ENCODE data around the gene FOXR1. TPM values are rescaled to one million over a fixed set of nuclear protein-coding genes. Genes with fewer than 3 reads are reported as not detected.

The FOXR1 gene
- total RNA-seq, 1 experiment from 2014 or later: not detected

DNA sequence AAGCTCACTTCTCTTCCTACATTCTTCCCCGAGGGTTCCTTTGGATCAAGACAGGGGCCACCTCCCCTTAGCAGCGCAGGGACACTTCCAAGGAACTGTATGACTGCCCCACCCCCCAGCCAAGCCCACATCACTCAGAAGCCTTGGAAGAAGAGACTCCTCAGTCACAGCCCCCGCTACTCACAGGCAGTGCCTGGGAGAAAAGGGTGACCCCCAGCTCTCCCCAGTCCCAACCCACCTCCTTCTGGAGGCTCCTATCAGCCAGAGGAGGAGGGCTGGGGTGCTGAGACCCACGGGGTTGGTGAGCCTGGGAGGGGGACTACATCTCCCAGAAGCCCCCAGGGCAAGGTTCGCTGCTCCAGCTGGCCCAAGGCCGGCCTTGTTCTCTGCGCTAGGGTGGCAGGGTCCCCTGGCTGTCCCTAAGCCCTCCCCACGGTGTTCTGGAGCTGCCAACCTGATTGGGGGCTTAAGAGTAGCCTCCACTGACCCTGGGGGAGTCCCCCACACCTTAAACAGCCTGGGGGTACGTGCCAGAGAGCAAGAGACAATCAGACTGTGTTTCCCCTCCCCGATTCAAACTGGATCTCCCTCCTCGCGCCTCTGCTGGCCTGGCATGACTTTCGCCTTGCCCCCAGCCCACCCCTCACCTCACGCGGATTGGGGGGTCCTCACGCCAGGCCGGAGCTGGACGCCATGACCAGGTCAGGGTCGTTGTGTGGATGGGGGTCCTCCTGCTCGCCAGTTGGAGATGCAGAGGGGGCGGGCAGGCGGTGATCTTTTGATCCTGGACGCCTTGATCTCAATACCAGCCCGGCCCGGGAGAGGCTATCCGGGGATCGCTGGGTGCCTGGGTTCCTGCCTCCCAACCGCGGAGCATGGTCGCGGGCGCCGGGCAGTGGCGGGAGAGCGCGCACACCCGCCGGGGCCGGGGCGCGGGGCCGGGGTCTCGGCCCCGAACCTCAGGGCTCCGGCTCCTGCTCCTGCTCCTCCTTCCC lies 46.7 kb upstream of the FOXR1 start:
- Mint-ChIP-seq H3K27ac (no peak overlapping the region), H3K9me3 (no peaks in the 10 kb centered on the region), H3K27me3 (ENCODE audit: low read depth) (peaks cover 13% of the 10 kb centered on the region), H3K4me1 (peaks cover 61% of the 10 kb centered on the region), H3K4me3 (peak overlapping the region; percentile 84), H3K36me3 (no peaks in the 10 kb centered on the region)
- ATAC-seq (peak; percentile 11), DNase-seq (ENCODE audit: low spot score) (peak; percentile 71)
- TF ChIP-seq, protein P1, sequence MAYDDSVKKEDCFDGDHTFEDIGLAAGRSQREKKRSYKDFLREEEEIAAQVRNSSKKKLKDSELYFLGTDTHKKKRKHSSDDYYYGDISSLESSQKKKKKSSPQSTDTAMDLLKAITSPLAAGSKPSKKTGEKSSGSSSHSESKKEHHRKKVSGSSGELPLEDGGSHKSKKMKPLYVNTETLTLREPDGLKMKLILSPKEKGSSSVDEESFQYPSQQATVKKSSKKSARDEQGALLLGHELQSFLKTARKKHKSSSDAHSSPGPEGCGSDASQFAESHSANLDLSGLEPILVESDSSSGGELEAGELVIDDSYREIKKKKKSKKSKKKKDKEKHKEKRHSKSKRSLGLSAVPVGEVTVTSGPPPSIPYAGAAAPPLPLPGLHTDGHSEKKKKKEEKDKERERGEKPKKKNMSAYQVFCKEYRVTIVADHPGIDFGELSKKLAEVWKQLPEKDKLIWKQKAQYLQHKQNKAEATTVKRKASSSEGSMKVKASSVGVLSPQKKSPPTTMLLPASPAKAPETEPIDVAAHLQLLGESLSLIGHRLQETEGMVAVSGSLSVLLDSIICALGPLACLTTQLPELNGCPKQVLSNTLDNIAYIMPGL (CRISPR knock-in tag; IDR thresholded peaks at IDR 0.05): peak; percentile 67
- TF ChIP-seq KAT7 (CRISPR knock-in tag; IDR thresholded peaks at IDR 0.05; ENCODE audit: borderline replicate concordance): 0 out of 2 replicates have a peak, but pooled peaks have one; percentile 17
- no peak for TF ChIP-seq TEAD1 (CRISPR knock-in tag; IDR thresholded peaks at IDR 0.05)
- TF ChIP-seq, protein P2, sequence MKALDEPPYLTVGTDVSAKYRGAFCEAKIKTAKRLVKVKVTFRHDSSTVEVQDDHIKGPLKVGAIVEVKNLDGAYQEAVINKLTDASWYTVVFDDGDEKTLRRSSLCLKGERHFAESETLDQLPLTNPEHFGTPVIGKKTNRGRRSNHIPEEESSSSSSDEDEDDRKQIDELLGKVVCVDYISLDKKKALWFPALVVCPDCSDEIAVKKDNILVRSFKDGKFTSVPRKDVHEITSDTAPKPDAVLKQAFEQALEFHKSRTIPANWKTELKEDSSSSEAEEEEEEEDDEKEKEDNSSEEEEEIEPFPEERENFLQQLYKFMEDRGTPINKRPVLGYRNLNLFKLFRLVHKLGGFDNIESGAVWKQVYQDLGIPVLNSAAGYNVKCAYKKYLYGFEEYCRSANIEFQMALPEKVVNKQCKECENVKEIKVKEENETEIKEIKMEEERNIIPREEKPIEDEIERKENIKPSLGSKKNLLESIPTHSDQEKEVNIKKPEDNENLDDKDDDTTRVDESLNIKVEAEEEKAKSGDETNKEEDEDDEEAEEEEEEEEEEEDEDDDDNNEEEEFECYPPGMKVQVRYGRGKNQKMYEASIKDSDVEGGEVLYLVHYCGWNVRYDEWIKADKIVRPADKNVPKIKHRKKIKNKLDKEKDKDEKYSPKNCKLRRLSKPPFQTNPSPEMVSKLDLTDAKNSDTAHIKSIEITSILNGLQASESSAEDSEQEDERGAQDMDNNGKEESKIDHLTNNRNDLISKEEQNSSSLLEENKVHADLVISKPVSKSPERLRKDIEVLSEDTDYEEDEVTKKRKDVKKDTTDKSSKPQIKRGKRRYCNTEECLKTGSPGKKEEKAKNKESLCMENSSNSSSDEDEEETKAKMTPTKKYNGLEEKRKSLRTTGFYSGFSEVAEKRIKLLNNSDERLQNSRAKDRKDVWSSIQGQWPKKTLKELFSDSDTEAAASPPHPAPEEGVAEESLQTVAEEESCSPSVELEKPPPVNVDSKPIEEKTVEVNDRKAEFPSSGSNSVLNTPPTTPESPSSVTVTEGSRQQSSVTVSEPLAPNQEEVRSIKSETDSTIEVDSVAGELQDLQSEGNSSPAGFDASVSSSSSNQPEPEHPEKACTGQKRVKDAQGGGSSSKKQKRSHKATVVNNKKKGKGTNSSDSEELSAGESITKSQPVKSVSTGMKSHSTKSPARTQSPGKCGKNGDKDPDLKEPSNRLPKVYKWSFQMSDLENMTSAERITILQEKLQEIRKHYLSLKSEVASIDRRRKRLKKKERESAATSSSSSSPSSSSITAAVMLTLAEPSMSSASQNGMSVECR (CRISPR knock-in tag; IDR thresholded peaks at IDR 0.05; ENCODE audit: borderline replicate concordance): peak; percentile 63; the same call in 1 of the 2 replicates
- peak; percentile 75; the same call in 1 of the 2 replicates for TF ChIP-seq ETV6 (CRISPR knock-in tag; IDR thresholded peaks at IDR 0.05)
- CTCF ChIA-PET: interaction anchor here (0.6 to 1.4 kb wide), 9 partner anchors 8 to 281 kb away, joined by 3 to 12 read pairs (median 4); partner anchors contain the start of genes CBL and DDX6
- POLR2A ChIA-PET: interaction anchor here (1.0 kb wide), 2 partner anchors 8 to 132 kb away, joined by 5 read pairs; no protein-coding TSS in a partner anchor

DNA sequence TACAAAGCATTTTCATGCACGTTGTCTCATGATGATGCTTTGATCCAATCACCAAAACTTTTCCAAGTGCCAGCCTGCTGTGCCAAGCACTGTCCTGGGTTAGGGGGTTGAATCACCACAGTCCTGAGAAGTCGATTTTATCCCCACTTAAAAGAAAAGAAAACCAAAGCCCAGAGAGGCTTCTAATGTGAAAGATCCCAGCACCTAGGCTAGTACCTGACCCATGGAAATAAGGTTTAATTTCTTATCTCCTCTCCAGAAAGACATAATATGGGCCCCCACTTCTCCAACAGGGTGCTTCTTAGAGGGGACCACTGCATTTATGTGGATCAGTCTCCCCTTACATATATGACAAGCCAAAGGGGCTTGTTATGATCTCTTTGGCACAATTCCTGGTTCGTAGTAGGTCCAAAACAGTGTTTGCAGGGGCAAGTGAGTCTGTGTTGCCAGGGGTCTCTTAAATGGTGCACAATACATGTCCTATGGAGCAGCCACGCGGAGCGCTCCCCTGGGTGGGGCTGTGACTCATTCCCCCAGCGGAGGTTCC lies 43.9 kb upstream of the FOXR1 start:
- ChIA-PET POLR2A (interaction anchor here (1.6 to 3.8 kb wide), 2 partner anchors 17 to 135 kb away, joined by 7 to 76 read pairs; no protein-coding TSS in a partner anchor), CTCF (interaction anchor here (0.6 to 3.8 kb wide), 12 partner anchors 11 to 238 kb away, joined by 3 to 34 read pairs (median 4); partner anchors contain the start of genes FOXR1 and UPK2)
- Mint-ChIP-seq H3K36me3 (no peaks in the 10 kb centered on the region), H3K27ac (no peak overlapping the region), H3K9me3 (no peaks in the 10 kb centered on the region), H3K27me3 (ENCODE audit: low read depth) (peaks cover 24% of the 10 kb centered on the region), H3K4me1 (peaks cover 50% of the 10 kb centered on the region), H3K4me3 (peak overlapping the region; percentile 92)
- ATAC-seq (no peak), DNase-seq (ENCODE audit: low spot score) (no peak)
- TF ChIP-seq FOXP1 (CRISPR knock-in tag; IDR thresholded peaks at IDR 0.05; ENCODE audit: borderline replicate concordance) (no peak), ZNF138 (CRISPR knock-in tag; conservative IDR thresholded peaks at IDR 0.05) (no peak), NR2C2 (CRISPR knock-in tag; IDR thresholded peaks at IDR 0.05) (no peak), ETV6 (CRISPR knock-in tag; IDR thresholded peaks at IDR 0.05) (no peak), RELA (CRISPR knock-in tag; IDR thresholded peaks at IDR 0.05; ENCODE audit: borderline replicate concordance) (no peak), ZNF416 (CRISPR knock-in tag; IDR thresholded peaks at IDR 0.05) (no peak), NR1H2 (CRISPR knock-in tag; IDR thresholded peaks at IDR 0.05) (no peak), OVOL2 (CRISPR knock-in tag; IDR thresholded peaks at IDR 0.05; ENCODE audit: borderline replicate concordance) (no peak)
- TF ChIP-seq, protein P3, sequence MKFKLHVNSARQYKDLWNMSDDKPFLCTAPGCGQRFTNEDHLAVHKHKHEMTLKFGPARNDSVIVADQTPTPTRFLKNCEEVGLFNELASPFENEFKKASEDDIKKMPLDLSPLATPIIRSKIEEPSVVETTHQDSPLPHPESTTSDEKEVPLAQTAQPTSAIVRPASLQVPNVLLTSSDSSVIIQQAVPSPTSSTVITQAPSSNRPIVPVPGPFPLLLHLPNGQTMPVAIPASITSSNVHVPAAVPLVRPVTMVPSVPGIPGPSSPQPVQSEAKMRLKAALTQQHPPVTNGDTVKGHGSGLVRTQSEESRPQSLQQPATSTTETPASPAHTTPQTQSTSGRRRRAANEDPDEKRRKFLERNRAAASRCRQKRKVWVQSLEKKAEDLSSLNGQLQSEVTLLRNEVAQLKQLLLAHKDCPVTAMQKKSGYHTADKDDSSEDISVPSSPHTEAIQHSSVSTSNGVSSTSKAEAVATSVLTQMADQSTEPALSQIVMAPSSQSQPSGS (CRISPR knock-in tag; IDR thresholded peaks at IDR 0.05; ENCODE audit: borderline replicate concordance, low read depth): no peak
- TF ChIP-seq, protein P4, sequence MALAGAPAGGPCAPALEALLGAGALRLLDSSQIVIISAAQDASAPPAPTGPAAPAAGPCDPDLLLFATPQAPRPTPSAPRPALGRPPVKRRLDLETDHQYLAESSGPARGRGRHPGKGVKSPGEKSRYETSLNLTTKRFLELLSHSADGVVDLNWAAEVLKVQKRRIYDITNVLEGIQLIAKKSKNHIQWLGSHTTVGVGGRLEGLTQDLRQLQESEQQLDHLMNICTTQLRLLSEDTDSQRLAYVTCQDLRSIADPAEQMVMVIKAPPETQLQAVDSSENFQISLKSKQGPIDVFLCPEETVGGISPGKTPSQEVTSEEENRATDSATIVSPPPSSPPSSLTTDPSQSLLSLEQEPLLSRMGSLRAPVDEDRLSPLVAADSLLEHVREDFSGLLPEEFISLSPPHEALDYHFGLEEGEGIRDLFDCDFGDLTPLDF (CRISPR knock-in tag; IDR thresholded peaks at IDR 0.05): no peak

Data from WTC11 (cell line).